Mesenchymal stem cell (in vitro differentiated cells and primary cell): ENCODE results near the gene CHST14. TPM values are rescaled to one million over a fixed set of nuclear protein-coding genes. Genes with fewer than 3 reads are reported as not detected.

Experiments
- DNase-seq: peaks from one replicate; pipeline ENCODE4 v3.0.0-alpha.2; 2013
- H2AFZ ChIP-seq: one replicate; pipeline ENCODE4 v1.6.1; 2013; ENCODE audit warnings: low read depth, mild to moderate bottlenecking, control low read depth, inconsistent platforms, low read length, moderate library complexity
- H2AK5ac ChIP-seq: 2 replicates; pipeline ENCODE4 v1.6.1; 2013; ENCODE audit warnings: low read length, moderate library complexity, mild to moderate bottlenecking, inconsistent platforms; ENCODE audit not compliant: severe bottlenecking
- H2BK120ac ChIP-seq: one replicate; pipeline ENCODE4 v1.6.1; 2013; ENCODE audit warnings: low read depth, mild to moderate bottlenecking, inconsistent platforms, low read length, moderate library complexity
- H2BK12ac ChIP-seq, 2 experiments: one replicate each; pipeline ENCODE4 v1.6.1; 2013; ENCODE audit warnings: inconsistent platforms in 2 of 2, low read length in 2 of 2, mild to moderate bottlenecking in 2 of 2, moderate library complexity in 2 of 2, control low read depth in 1 of 2
- H2BK15ac ChIP-seq: one replicate; pipeline ENCODE4 v1.6.1; 2013; ENCODE audit warnings: mild to moderate bottlenecking, low read depth, inconsistent platforms; ENCODE audit not compliant: poor library complexity, severe bottlenecking
- H2BK5ac ChIP-seq: 2 replicates; pipeline ENCODE4 v1.6.1; 2013; ENCODE audit warnings: low read depth, mild to moderate bottlenecking, low read length, control low read depth, inconsistent platforms; ENCODE audit not compliant: poor library complexity, severe bottlenecking
- H3K14ac ChIP-seq, 2 experiments: one replicate each; pipeline ENCODE4 v1.6.1; 2013; ENCODE audit warnings: inconsistent platforms in 2 of 2, low read length in 2 of 2, control low read depth in 1 of 2, mild to moderate bottlenecking in 1 of 2, moderate library complexity in 1 of 2
- H3K18ac ChIP-seq, 2 experiments: one replicate each; pipeline ENCODE4 v1.6.1; 2013; ENCODE audit warnings: inconsistent platforms in 2 of 2, low read length in 2 of 2, control low read depth in 1 of 2, low read depth in 1 of 2, mild to moderate bottlenecking in 1 of 2
- H3K23ac ChIP-seq, 2 experiments: one replicate each; pipeline ENCODE4 v1.6.1; 2013; ENCODE audit warnings: inconsistent platforms in 2 of 2, low read length in 2 of 2, mild to moderate bottlenecking in 2 of 2, moderate library complexity in 2 of 2, control low read depth in 1 of 2
- H3K27ac ChIP-seq: 2 replicates; pipeline ENCODE4 v1.5.1; 2013; ENCODE audit warnings: mild to moderate bottlenecking, moderate library complexity, low read length, control low read depth, inconsistent platforms; ENCODE audit not compliant: poor library complexity, severe bottlenecking
- H3K27me3 ChIP-seq, 2 experiments: 2 replicates each; pipeline versions ENCODE4 v1.6.1 to v1.7.0; 2013; ENCODE audit warnings: low read length in 2 of 2, mild to moderate bottlenecking in 2 of 2, moderate library complexity in 2 of 2, control low read depth in 1 of 2, inconsistent platforms in 1 of 2; ENCODE audit not compliant: control insufficient read depth in 1 of 2, insufficient read depth in 1 of 2
- H3K36me3 ChIP-seq, 2 experiments: 2 replicates each; pipeline versions ENCODE4 v1.6.1 to v1.7.0; 2013; ENCODE audit warnings: low read length in 2 of 2, control low read depth in 1 of 2, inconsistent platforms in 1 of 2, low read depth in 1 of 2, mild to moderate bottlenecking in 1 of 2; ENCODE audit not compliant: insufficient read depth in 2 of 2, control insufficient read depth in 1 of 2
- H3K4ac ChIP-seq, 2 experiments: one replicate each; pipeline ENCODE4 v1.6.1; 2013; ENCODE audit warnings: inconsistent platforms in 2 of 2, low read length in 2 of 2, mild to moderate bottlenecking in 2 of 2, moderate library complexity in 2 of 2, control low read depth in 1 of 2, low read depth in 1 of 2
- H3K4me1 ChIP-seq: 2 replicates; pipeline ENCODE4 v1.6.1; 2013; ENCODE audit warnings: low read depth, low read length, control low read depth; ENCODE audit not compliant: control insufficient read depth, insufficient read depth
- H3K4me2 ChIP-seq: 2 replicates; pipeline ENCODE4 v1.6.1; 2013; ENCODE audit warnings: low read length, mild to moderate bottlenecking, inconsistent platforms; ENCODE audit not compliant: poor library complexity, severe bottlenecking
- H3K4me3 ChIP-seq, 2 experiments: 2 replicates each; pipeline versions ENCODE4 v1.5.1 to v1.7.0; 2013; ENCODE audit warnings: low read length in 2 of 2, mild to moderate bottlenecking in 2 of 2, control low read depth in 1 of 2, low read depth in 1 of 2; ENCODE audit not compliant: insufficient read depth in 1 of 2
- H3K79me1 ChIP-seq: replicated peaks from 2 replicates; pipeline ENCODE4 v1.6.1; 2013; ENCODE audit warnings: mild to moderate bottlenecking, control low read depth, low read length, inconsistent platforms; ENCODE audit not compliant: poor library complexity, severe bottlenecking
- H3K9ac ChIP-seq: 2 replicates; pipeline ENCODE4 v1.7.0; 2013; ENCODE audit warnings: mild to moderate bottlenecking, low read length, moderate library complexity
- H3K9me3 ChIP-seq: 2 replicates; pipeline ENCODE4 v1.7.0; 2013; ENCODE audit warnings: mild to moderate bottlenecking, low read length; ENCODE audit not compliant: control insufficient read depth
- H4K8ac ChIP-seq: one replicate; pipeline ENCODE4 v1.6.1; 2013; ENCODE audit warnings: inconsistent platforms, mild to moderate bottlenecking, low read length, moderate library complexity
- H4K91ac ChIP-seq: one replicate; pipeline ENCODE4 v1.6.1; 2013; ENCODE audit warnings: mild to moderate bottlenecking, low read length, inconsistent platforms
- WGBS: methylation state at CpG from one replicate; pipeline ENCODE4 v1.1.7; 2013; ENCODE audit warnings: mixed read lengths; 5-methylcytosine and 5-hydroxymethylcytosine counted together
- polyA plus RNA-seq, 2 experiments: library from polyadenylated mRNA; stranded (reverse); fragments of 200-250 nt; gene quantifications; one replicate each; pipeline ENCODE4 v1.2.3, GENCODE V29; 2013

Gene CHST14, protein sequence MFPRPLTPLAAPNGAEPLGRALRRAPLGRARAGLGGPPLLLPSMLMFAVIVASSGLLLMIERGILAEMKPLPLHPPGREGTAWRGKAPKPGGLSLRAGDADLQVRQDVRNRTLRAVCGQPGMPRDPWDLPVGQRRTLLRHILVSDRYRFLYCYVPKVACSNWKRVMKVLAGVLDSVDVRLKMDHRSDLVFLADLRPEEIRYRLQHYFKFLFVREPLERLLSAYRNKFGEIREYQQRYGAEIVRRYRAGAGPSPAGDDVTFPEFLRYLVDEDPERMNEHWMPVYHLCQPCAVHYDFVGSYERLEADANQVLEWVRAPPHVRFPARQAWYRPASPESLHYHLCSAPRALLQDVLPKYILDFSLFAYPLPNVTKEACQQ
- 19.9 TPM for polyA plus RNA-seq (2013, experiment 1 of 2)
- polyA plus RNA-seq (2013, experiment 2 of 2), result 20.4 TPM

GRCh38 chr15:40470423-40471104 lies at the start of gene CHST14:
CHST14 (plus strand) TSS chr15:40470984; CDS start chr15:40471214, 230 bp downstream.
- Histone ChIP-seq H2AK5ac (no peak within 1 kb of the TSS), H3K36me3 (peaks cover 20 to 29% of the 10 kb centered on the region in 2 experiments), H2BK12ac (peak within 1 kb of the TSS in 1 of 2 experiments; percentile 34), H4K91ac (peak within 1 kb of the TSS; percentile 87), H3K9me3 (no peaks in the 10 kb centered on the region), H3K4me3 (peak within 1 kb of the TSS; percentile 62 to 97), H3K4me1 (peaks cover 18% of the 10 kb centered on the region), H3K79me1 (peaks cover 20% of the 10 kb centered on the region), H3K27ac (peak within 1 kb of the TSS; percentile 9), H2BK15ac (no peak within 1 kb of the TSS), H3K18ac (peak within 1 kb of the TSS; percentile 72 to 95), H3K27me3 (no peaks in the 10 kb centered on the region), H3K14ac (peak within 1 kb of the TSS in 1 of 2 experiments; percentile 93), H3K4ac (peak within 1 kb of the TSS; percentile 21 to 52), H4K8ac (peak within 1 kb of the TSS; percentile 78), H2AFZ (peak within 1 kb of the TSS; percentile 55), H3K9ac (peak within 1 kb of the TSS; percentile 90), H2BK5ac (no peak within 1 kb of the TSS), H3K23ac (peak within 1 kb of the TSS in 1 of 2 experiments; percentile 90), H3K4me2 (peak within 1 kb of the TSS; percentile 66), H2BK120ac (peak within 1 kb of the TSS; percentile 42)
- 3% methylated on average over 16 of the region's 52 CpGs for WGBS
- peak; percentile 83 for DNase-seq

GRCh38 chr15:40421246-40422157 lies 49.3 kb upstream of the CHST14 start:
- Histone ChIP-seq H3K79me1 (no peaks in the 10 kb centered on the region), H3K14ac (peak overlapping the region in 1 of 2 experiments; percentile 69), H2AK5ac (no peak overlapping the region), H2BK12ac (peak overlapping the region in 1 of 2 experiments; percentile 55), H3K36me3 (peaks cover 16 to 17% of the 10 kb centered on the region in 2 experiments), H3K18ac (no peak overlapping the region), H4K8ac (peak overlapping the region; percentile 35), H3K4me1 (peaks cover 8% of the 10 kb centered on the region), H3K9me3 (no peaks in the 10 kb centered on the region), H3K27me3 (peaks cover 0 to 7% of the 10 kb centered on the region in 2 experiments), H2BK5ac (no peak overlapping the region), H3K27ac (no peak overlapping the region), H3K23ac (no peak overlapping the region), H3K9ac (peak overlapping the region; percentile 7), H2BK15ac (no peak overlapping the region), H2BK120ac (no peak overlapping the region), H3K4me2 (peak overlapping the region; percentile 53), H3K4me3 (peak overlapping the region in 1 of 2 experiments; percentile 10), H2AFZ (no peak overlapping the region), H3K4ac (no peak overlapping the region), H4K91ac (no peak overlapping the region)
- DNase-seq, result peak; percentile 59
- WGBS, result 18% methylated on average over 31 of the region's 31 CpGs

- H3K27ac ChIP-seq, result no peak overlapping the region
- H2BK120ac ChIP-seq, result no peak overlapping the region
- peaks cover 9 to 26% of the 10 kb centered on the region in 2 experiments for H3K27me3 ChIP-seq
- H4K91ac ChIP-seq, result no peak overlapping the region
- peaks cover 0 to 5% of the 10 kb centered on the region in 2 experiments for H3K36me3 ChIP-seq
- peaks cover 8% of the 10 kb centered on the region for H3K4me1 ChIP-seq
- no peak overlapping the region for H2BK5ac ChIP-seq
- H3K18ac ChIP-seq, result no peak overlapping the region
- no peak overlapping the region for H3K14ac ChIP-seq
- no peaks in the 10 kb centered on the region for H3K9me3 ChIP-seq
- H3K23ac ChIP-seq, result no peak overlapping the region
- 100% methylated on average over 2 of the region's 6 CpGs for WGBS
- H3K79me1 ChIP-seq, result no peaks in the 10 kb centered on the region
- no peak for DNase-seq
- no peak overlapping the region for H3K4me3 ChIP-seq
- no peak overlapping the region for H3K4me2 ChIP-seq
- H2BK15ac ChIP-seq, result no peak overlapping the region
- H3K9ac ChIP-seq, result no peak overlapping the region
- H2BK12ac ChIP-seq, result no peak overlapping the region
- no peak overlapping the region for H2AFZ ChIP-seq
- H4K8ac ChIP-seq, result no peak overlapping the region
- no peak overlapping the region for H2AK5ac ChIP-seq
- H3K4ac ChIP-seq, result no peak overlapping the region
Measured at GRCh38 chr15:40424483-40425115, 46.2 kb upstream of the CHST14 start.
